Upper lobe of left lung (tissue), 6 donors: ENCODE data around the gene PLD5. TPM values are rescaled to one million over a fixed set of nuclear protein-coding genes. Genes with fewer than 3 reads are reported as not detected.
"Not testable (repeated sequence)": the region's sequence is repeated elsewhere in the genome, so short reads cannot be mapped to it uniquely, and the experiment has no call there.

Experiments
- ATAC-seq, 2 donors: fragments of 200-7000 bp; cut with Tn5 transposase; one replicate each; pipeline ENCODE4 v1.9.1; 2022; ENCODE audit warnings: mild to moderate bottlenecking in 2 of 2, moderate library complexity in 2 of 2; ENCODE audit not compliant: low FRiP score in 2 of 2
- DNase-seq, 2 donors: peaks; one replicate each; pipeline ENCODE4 v3.0.0-alpha.2; 2019 to 2020
- H3K27ac ChIP-seq, 4 donors: fragments of 200-600 bp; sonication (generic); one replicate each; pipeline ENCODE4 v1.5.1; 2016 to 2019
- H3K27me3 ChIP-seq, 4 donors: fragments of 200-600 bp; sonication (generic); one replicate each; pipeline ENCODE4 v1.5.1; 2017 to 2019
- H3K36me3 ChIP-seq, 4 donors: fragments of 200-600 bp; sonication (generic); one replicate each; pipeline ENCODE4 v1.5.1; 2016 to 2019
- H3K4me1 ChIP-seq, 4 donors: fragments of 200-600 bp; sonication (generic); one replicate each; pipeline ENCODE4 v1.5.1; 2018 to 2019
- H3K4me3 ChIP-seq, 4 donors: fragments of 200-600 bp; sonication (generic); one replicate each; pipeline ENCODE4 v1.5.1; 2017 to 2019; ENCODE audit warnings: mild to moderate bottlenecking in 2 of 4, moderate library complexity in 1 of 4
- H3K9me3 ChIP-seq, 4 donors: fragments of 200-600 bp; sonication (generic); one replicate each; pipeline ENCODE4 v1.5.1; 2018 to 2019
- EP300 ChIP-seq, 4 donors: sonication (generic); formaldehyde crosslinking; IDR thresholded peaks; one replicate each; pipeline ENCODE4 v1.5.1; 2017; ENCODE audit warnings: antibody characterized with exemption in 4 of 4, control low read depth in 2 of 4
- POLR2A ChIP-seq, 4 donors: fragments of 450-650 bp; IDR thresholded peaks; one replicate each; pipeline ENCODE4 v1.5.1; 2016 to 2017; ENCODE audit warnings: antibody characterized with exemption in 4 of 4, mild to moderate bottlenecking in 2 of 4
- POLR2AphosphoS5 ChIP-seq, 2 donors: sonication (generic); formaldehyde crosslinking; IDR thresholded peaks; one replicate each; pipeline ENCODE4 v1.5.1; 2017; ENCODE audit warnings: antibody characterized with exemption in 2 of 2
- WGBS, 2 donors: methylation state at CpG; one replicate each; pipeline ENCODE4 v1.1.5; 2017 to 2018; 5-methylcytosine and 5-hydroxymethylcytosine counted together
- total RNA-seq, 6 donors: library from RNA; depleted of rRNA in 4 of 6; stranded (reverse); fragments of >200 nt in 4 of 6; gene quantifications; one replicate each; pipeline versions ENCODE4 v1.1.0 to v1.2.1, GENCODE V29; 2016 to 2021
- TF ChIP-seq, protein P1 (sequence below), 6 experiments: fragments of 450-650 bp in 4 of 6; fragments of 200-600 bp in 2 of 6; sonication (generic) in 2 of 6; IDR thresholded peaks; one replicate each; pipeline ENCODE4 v1.5.1; 2016 to 2019; ENCODE audit warnings: antibody characterized with exemption in 6 of 6
- donor health status: DM: no; HTN: no; CAD: no; lungs with moderate emphysema.
- donor health status: DM: no; HTN: yes; CAD: no; lungs with severe emphysema.

PLD5 gene
- total RNA-seq, 6 donors from 2014 or later, result under 0.01 to 1.9 (median 0.67) TPM

DNA sequence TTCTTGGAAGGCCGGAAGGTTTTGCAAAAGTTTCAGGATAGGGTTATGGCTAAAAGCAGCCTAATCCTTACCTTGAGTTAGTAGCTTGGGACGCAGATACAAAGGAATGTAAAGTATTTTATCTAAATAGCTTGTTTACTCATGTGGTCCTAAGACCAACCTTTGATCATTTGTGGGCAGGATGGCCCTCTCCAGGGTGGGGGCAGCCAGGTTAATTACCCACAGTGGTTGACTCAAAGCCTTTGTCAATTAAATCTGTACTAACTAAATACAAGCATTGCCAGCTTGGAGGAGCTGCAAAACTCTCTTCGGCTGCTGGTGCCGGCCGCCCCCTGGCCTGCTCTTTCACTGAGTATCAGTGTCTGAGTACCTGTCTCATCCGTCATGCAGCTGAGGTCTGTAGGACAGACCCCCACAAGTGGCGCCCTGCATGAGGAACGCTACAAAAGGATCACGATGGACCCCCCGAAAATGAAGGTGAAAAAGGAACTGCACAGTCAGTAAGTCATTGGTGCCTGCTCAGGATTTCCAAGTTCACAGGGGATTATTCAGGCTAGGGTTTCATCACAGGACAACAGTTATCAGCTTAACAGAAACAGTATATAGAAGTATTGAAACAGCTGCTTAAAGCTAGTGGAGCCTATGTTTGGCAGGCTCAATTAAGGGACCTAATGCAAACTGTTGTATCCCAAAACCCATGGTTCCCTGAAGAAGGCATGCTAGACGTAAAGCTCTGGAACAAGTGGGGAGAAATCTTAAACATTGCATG, 313.1 kb downstream of the PLD5 start:
- ATAC-seq (no peak), DNase-seq (peak in 1 of 2 donors; percentile 30)
- H3K4me3 ChIP-seq, result no peak overlapping the region

GRCh38 chr1:242210316-242210715, 314.2 kb downstream of the PLD5 start:
- not testable (repeated sequence) for H3K9me3 ChIP-seq, H3K4me3 ChIP-seq, H3K4me1 ChIP-seq, H3K27ac ChIP-seq, ATAC-seq, DNase-seq, H3K36me3 ChIP-seq, H3K27me3 ChIP-seq
- 75 to 85% methylated on average over 7 of the region's 7 CpGs for WGBS, 2 donors

More for the DNA sequence above, 313.1 kb downstream of the PLD5 start:
- Histone ChIP-seq H3K27ac (no peak overlapping the region), H3K27me3 (no peaks in the 10 kb centered on the region), H3K36me3 (no peaks in the 10 kb centered on the region), H3K4me1 (no peaks in the 10 kb centered on the region), H3K9me3 (peaks cover 0 to 2% (median 0%) of the 10 kb centered on the region in 4 donors)
- 64 to 65% methylated on average over 10 to 11 of the region's 11 CpGs for WGBS, 2 donors
- no peak for TF ChIP-seq EP300 (IDR thresholded peaks at IDR 0.05)
- TF ChIP-seq POLR2A (IDR thresholded peaks at IDR 0.05), result no peak
- TF ChIP-seq, protein P1, sequence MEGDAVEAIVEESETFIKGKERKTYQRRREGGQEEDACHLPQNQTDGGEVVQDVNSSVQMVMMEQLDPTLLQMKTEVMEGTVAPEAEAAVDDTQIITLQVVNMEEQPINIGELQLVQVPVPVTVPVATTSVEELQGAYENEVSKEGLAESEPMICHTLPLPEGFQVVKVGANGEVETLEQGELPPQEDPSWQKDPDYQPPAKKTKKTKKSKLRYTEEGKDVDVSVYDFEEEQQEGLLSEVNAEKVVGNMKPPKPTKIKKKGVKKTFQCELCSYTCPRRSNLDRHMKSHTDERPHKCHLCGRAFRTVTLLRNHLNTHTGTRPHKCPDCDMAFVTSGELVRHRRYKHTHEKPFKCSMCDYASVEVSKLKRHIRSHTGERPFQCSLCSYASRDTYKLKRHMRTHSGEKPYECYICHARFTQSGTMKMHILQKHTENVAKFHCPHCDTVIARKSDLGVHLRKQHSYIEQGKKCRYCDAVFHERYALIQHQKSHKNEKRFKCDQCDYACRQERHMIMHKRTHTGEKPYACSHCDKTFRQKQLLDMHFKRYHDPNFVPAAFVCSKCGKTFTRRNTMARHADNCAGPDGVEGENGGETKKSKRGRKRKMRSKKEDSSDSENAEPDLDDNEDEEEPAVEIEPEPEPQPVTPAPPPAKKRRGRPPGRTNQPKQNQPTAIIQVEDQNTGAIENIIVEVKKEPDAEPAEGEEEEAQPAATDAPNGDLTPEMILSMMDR (IDR thresholded peaks at IDR 0.05), result no peak
- no peak for TF ChIP-seq POLR2AphosphoS5 (IDR thresholded peaks at IDR 0.05)

GRCh38 chr1:242209063-242209462, 315.4 kb downstream of the PLD5 start:
- H3K27ac ChIP-seq, result no peak overlapping the region
- no peaks in the 10 kb centered on the region for H3K9me3 ChIP-seq
- H3K4me1 ChIP-seq, result no peaks in the 10 kb centered on the region
- no peaks in the 10 kb centered on the region for H3K27me3 ChIP-seq
- 78 to 84% methylated on average over 11 of the region's 11 CpGs for WGBS, 2 donors
- DNase-seq (no peak), ATAC-seq (no peak)
- no peaks in the 10 kb centered on the region for H3K36me3 ChIP-seq
- TF ChIP-seq POLR2A (IDR thresholded peaks at IDR 0.05) (no peak), POLR2AphosphoS5 (IDR thresholded peaks at IDR 0.05) (no peak), EP300 (IDR thresholded peaks at IDR 0.05) (no peak)
- TF ChIP-seq, protein P1 (IDR thresholded peaks at IDR 0.05), result no peak
- H3K4me3 ChIP-seq, result no peak overlapping the region

- no peak for ATAC-seq
- 76 to 85% methylated on average over 2 of the region's 2 CpGs for WGBS, 2 donors
- DNase-seq, result no peak
- Histone ChIP-seq H3K9me3 (no peaks in the 10 kb centered on the region), H3K4me1 (no peaks in the 10 kb centered on the region), H3K4me3 (no peak overlapping the region), H3K36me3 (no peaks in the 10 kb centered on the region), H3K27ac (no peak overlapping the region), H3K27me3 (no peaks in the 10 kb centered on the region)
- TF ChIP-seq, protein P1 (IDR thresholded peaks at IDR 0.05), result no peak
- TF ChIP-seq EP300 (IDR thresholded peaks at IDR 0.05), result no peak
- TF ChIP-seq POLR2AphosphoS5 (IDR thresholded peaks at IDR 0.05), result no peak
- TF ChIP-seq POLR2A (IDR thresholded peaks at IDR 0.05), result no peak
Measured at GRCh38 chr1:242208021-242208420, 316.5 kb downstream of the PLD5 start.

DNA sequence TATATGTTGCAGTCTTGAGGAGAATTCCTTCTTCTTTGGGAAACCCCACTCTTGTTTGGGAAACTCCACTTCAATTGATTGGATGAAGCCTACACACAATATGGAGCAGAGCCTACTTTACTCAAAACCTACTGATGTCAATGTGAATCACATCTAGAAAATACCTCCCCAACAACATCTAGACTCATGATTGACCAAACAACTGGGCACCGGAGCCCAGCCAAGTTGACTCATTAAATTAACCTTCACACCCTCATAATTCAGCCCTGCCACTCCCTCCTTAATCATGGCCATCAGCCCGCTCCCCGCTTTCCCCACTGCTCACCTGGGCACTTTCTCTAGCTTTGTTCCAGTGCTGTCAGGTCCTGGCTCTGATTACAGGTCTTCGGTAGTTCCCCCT, 317.5 kb downstream of the PLD5 start:
- Histone ChIP-seq H3K36me3 (no peaks in the 10 kb centered on the region), H3K27ac (no peak overlapping the region), H3K4me1 (no peaks in the 10 kb centered on the region), H3K4me3 (no peak overlapping the region), H3K9me3 (no peaks in the 10 kb centered on the region), H3K27me3 (no peaks in the 10 kb centered on the region)
- 95 to 96% methylated on average over 4 of the region's 4 CpGs for WGBS, 2 donors
- TF ChIP-seq POLR2AphosphoS5 (IDR thresholded peaks at IDR 0.05) (no peak), EP300 (IDR thresholded peaks at IDR 0.05) (no peak), POLR2A (IDR thresholded peaks at IDR 0.05) (no peak)
- TF ChIP-seq, protein P1 (IDR thresholded peaks at IDR 0.05), result no peak
- DNase-seq, result no peak
- no peak for ATAC-seq
